Hippocampal formation (tissue), 2 donors: ENCODE measurements around the gene CHRNA4.

Experiments used
- DNase-seq, 2 donors: peaks; one replicate each; lab custom pipeline; 2025; lab: John Stamatoyannopoulos, UW

The CHRNA4 gene

GRCh38 chr20:63333241-63333836 lies 27.8 kb downstream of the CHRNA4 start:
- no peak for DNase-seq

- no peak for DNase-seq
Measured at GRCh38 chr20:63332488-63333240, 28.5 kb downstream of the CHRNA4 start.

- DNase-seq, result no peak
Measured at GRCh38 chr20:63331741-63332400, 29.3 kb downstream of the CHRNA4 start.

GRCh38 chr20:63330940-63331339 lies 30.2 kb downstream of the CHRNA4 start:
- DNase-seq, result no peak

GRCh38 chr20:63330084-63330760 lies 30.9 kb downstream of the CHRNA4 start:
- DNase-seq, result no peak

GRCh38 chr20:63329331-63330083 lies 31.6 kb downstream of the CHRNA4 start:
- DNase-seq, result no peak

- no peak for DNase-seq
Measured at GRCh38 chr20:63328718-63329275, 32.4 kb downstream of the CHRNA4 start.

GRCh38 chr20:63328026-63328700 lies 33.0 kb downstream of the CHRNA4 start:
- DNase-seq, result no peak

- DNase-seq, result no peak
Measured at GRCh38 chr20:63327231-63327745, 33.9 kb downstream of the CHRNA4 start.

- DNase-seq, result no peak
Measured at GRCh38 chr20:63326314-63327230, 34.6 kb downstream of the CHRNA4 start.

- no peak for DNase-seq
Measured at GRCh38 chr20:63325554-63326313, 35.4 kb downstream of the CHRNA4 start.

GRCh38 chr20:63325021-63325471 lies 36.1 kb downstream of the CHRNA4 start:
- no peak for DNase-seq

- DNase-seq, result no peak
Measured at GRCh38 chr20:63323357-63323981, 37.7 kb downstream of the CHRNA4 start.

- no peak for DNase-seq
Measured at GRCh38 chr20:63322933-63323273, 38.2 kb downstream of the CHRNA4 start.

GRCh38 chr20:63322146-63322932 lies 38.8 kb downstream of the CHRNA4 start:
- DNase-seq, result no peak

- DNase-seq, result no peak
Measured at GRCh38 chr20:63321148-63321831, 39.9 kb downstream of the CHRNA4 start.

- DNase-seq, result no peak
Measured at GRCh38 chr20:63320616-63321147, 40.5 kb downstream of the CHRNA4 start.
